ENCODE results near the gene METAP1D. TPM values are rescaled to one million over a fixed set of nuclear protein-coding genes. Genes with fewer than 3 reads are reported as not detected.
A peak's percentile ranks its signal among the peaks of the same experiment; 100 is the strongest.

The METAP1D gene
- total RNA-seq, 1 experiment from 2014 or later: 32.4 TPM

GRCh38 chr2:172095146-172095904 lies 95.6 kb downstream of the METAP1D start:
- H3K9me3 ChIP-seq (ENCODE audit: insufficient read depth, low read depth): no peaks in the 10 kb centered on the region
- peak overlapping the region; percentile 97 for H2AFZ ChIP-seq
- no peaks in the 10 kb centered on the region for H3K36me3 ChIP-seq (ENCODE audit: low read depth)
- BruUV-seq (replicated peaks): no TSS peak
- peak overlapping the region; percentile 12 for H3K27ac ChIP-seq
- peaks cover 45% of the 10 kb centered on the region for H3K4me1 ChIP-seq (replicated peaks; ENCODE audit: insufficient read depth)
- no peaks in the 10 kb centered on the region for H4K20me1 ChIP-seq (ENCODE audit: insufficient read depth)
- no peaks in the 10 kb centered on the region for H3K27me3 ChIP-seq (ENCODE audit: insufficient read depth, low read depth)
- ChIA-PET POLR2A (ENCODE audit: unreplicated experiment) (interaction anchor here (0.5 to 0.6 kb wide), 7 partner anchors 133 to 1446 kb away, joined by 3 to 6 read pairs (median 3); partner anchors contain the start of gene DYNC1I2), CTCF (interaction anchor here (0.6 to 2.2 kb wide), 7 partner anchors 11 to 173 kb away, joined by 3 to 11 read pairs (median 4); partner anchors contain the start of gene HAT1)
- peak; percentile 88 to 94 for DNase-seq
- H3F3A ChIP-seq (ENCODE audit: insufficient read depth, low read depth): peaks cover 47% of the 10 kb centered on the region
- H3K9me2 ChIP-seq (ENCODE audit: insufficient read depth): no peaks in the 10 kb centered on the region
- peak overlapping the region; percentile 73 for H3K4me3 ChIP-seq
- no peak for TF ChIP-seq EZH2 (IDR thresholded peaks at IDR 0.05; ENCODE audit: low read depth)
- no peak for TF ChIP-seq CTCF (conservative IDR thresholded peaks at IDR 0.05)
- H3K4me2 ChIP-seq: peak overlapping the region; percentile 95
- intact Hi-C loops (cut with micrococcal nuclease; ENCODE audit: unreplicated experiment): loop anchor here (1.0 to 2.0 kb wide), 3 partner anchors 75 to 173 kb away; partner anchors contain the start of genes HAT1 and METAP1D
- no peaks in the 10 kb centered on the region for H3K79me2 ChIP-seq (ENCODE audit: low read depth)

GRCh38 chr2:172095905-172096625 lies 96.3 kb downstream of the METAP1D start:
- TF ChIP-seq CTCF (conservative IDR thresholded peaks at IDR 0.05) (no peak; the same call in 1 of the 2 replicates), EZH2 (IDR thresholded peaks at IDR 0.05; ENCODE audit: low read depth) (no peak)
- Histone ChIP-seq H3K79me2 (ENCODE audit: low read depth) (no peaks in the 10 kb centered on the region), H3K9me2 (ENCODE audit: insufficient read depth) (no peaks in the 10 kb centered on the region), H3K27ac (peak overlapping the region; percentile 12), H3K36me3 (ENCODE audit: low read depth) (no peaks in the 10 kb centered on the region), H3K4me3 (peak overlapping the region; percentile 73), H3F3A (ENCODE audit: insufficient read depth, low read depth) (peaks cover 47% of the 10 kb centered on the region), H3K4me1 (replicated peaks; ENCODE audit: insufficient read depth) (peaks cover 46% of the 10 kb centered on the region), H3K27me3 (ENCODE audit: insufficient read depth, low read depth) (no peaks in the 10 kb centered on the region), H4K20me1 (ENCODE audit: insufficient read depth) (no peaks in the 10 kb centered on the region), H3K9me3 (ENCODE audit: insufficient read depth, low read depth) (no peaks in the 10 kb centered on the region), H2AFZ (peak overlapping the region; percentile 97), H3K4me2 (peak overlapping the region; percentile 95)
- ChIA-PET CTCF (interaction anchor here (0.5 to 2.2 kb wide), 8 partner anchors 10 to 389 kb away, joined by 3 to 6 read pairs (median 4); partner anchors contain the start of gene HAT1), POLR2A (ENCODE audit: unreplicated experiment) (interaction anchor here (0.5 to 0.6 kb wide), 4 partner anchors 132 to 1445 kb away, joined by 3 to 6 read pairs (median 3); no protein-coding TSS in a partner anchor)
- TSS peak; percentile 73 for BruUV-seq (replicated peaks)
- DNase-seq: peak in 1 of 2 experiments; percentile 42
- intact Hi-C loops (cut with micrococcal nuclease; ENCODE audit: unreplicated experiment): loop anchor here (1.0 to 2.0 kb wide), 3 partner anchors 75 to 174 kb away; partner anchors contain the start of genes HAT1 and METAP1D

All from PC-9 (cell line).